Stimulated activated CD8-positive, alpha-beta memory T cell treated with anti-CD3 and anti-CD28 coated beads, Interleukin-4, amount 100 ng/mL, for 48 hours (primary cell): ENCODE results near the gene VPS54.
A peak's percentile ranks its signal among the peaks of the same experiment; 100 is the strongest.

Experiments
- DNase-seq: peaks from one replicate; pipeline ENCODE4 v3.0.0-alpha.2; 2020

The VPS54 gene

GRCh38 chr2:63899639-63900038 lies 119.6 kb downstream of the VPS54 start:
- DNase-seq = no peak

GRCh38 chr2:63898839-63899238 lies 120.4 kb downstream of the VPS54 start:
- no peak for DNase-seq

GRCh38 chr2:63894167-63894566 lies 125.1 kb downstream of the VPS54 start:
- no peak for DNase-seq

- no peak for DNase-seq
Measured at GRCh38 chr2:63893163-63893562, 126.1 kb downstream of the VPS54 start.

GRCh38 chr2:63891488-63892030 lies 127.7 kb downstream of the VPS54 start:
- no peak for DNase-seq

GRCh38 chr2:63890678-63891077 lies 128.6 kb downstream of the VPS54 start:
- DNase-seq = no peak

- peak; percentile 56 for DNase-seq
Measured at GRCh38 chr2:63888490-63889402, 130.5 kb downstream of the VPS54 start.

- DNase-seq = no peak
Measured at GRCh38 chr2:63888053-63888452, 131.2 kb downstream of the VPS54 start.

- DNase-seq = no peak
Measured at GRCh38 chr2:63886445-63886844, 132.8 kb downstream of the VPS54 start.

GRCh38 chr2:63882395-63883105 lies 136.7 kb downstream of the VPS54 start:
- DNase-seq = no peak

- DNase-seq = no peak
Measured at GRCh38 chr2:63881205-63881604, 138.0 kb downstream of the VPS54 start.

GRCh38 chr2:63880625-63881024 lies 138.6 kb downstream of the VPS54 start:
- DNase-seq = no peak

GRCh38 chr2:63879876-63880433 lies 139.3 kb downstream of the VPS54 start:
- DNase-seq = no peak

GRCh38 chr2:63878486-63878885 lies 140.7 kb downstream of the VPS54 start:
- no peak for DNase-seq

GRCh38 chr2:63876311-63876710 lies 142.9 kb downstream of the VPS54 start:
- DNase-seq = no peak

- no peak for DNase-seq
Measured at GRCh38 chr2:63875559-63876245, 143.5 kb downstream of the VPS54 start.

GRCh38 chr2:63875131-63875527 lies 144.1 kb downstream of the VPS54 start:
- DNase-seq = no peak

- no peak for DNase-seq
Measured at GRCh38 chr2:63874204-63875130, 144.8 kb downstream of the VPS54 start.

GRCh38 chr2:63872571-63873328 lies 146.5 kb downstream of the VPS54 start:
- no peak for DNase-seq

- no peak for DNase-seq
Measured at GRCh38 chr2:63871864-63872263, 147.4 kb downstream of the VPS54 start.

GRCh38 chr2:63870679-63871078 lies 148.5 kb downstream of the VPS54 start:
- no peak for DNase-seq
